Activated CD8-positive, alpha-beta memory T cell treated with anti-CD3 and anti-CD28 coated beads, Interleukin-2, amount 10 ng/mL, durations not matched to agents 7 days and 5 days (primary cell): ENCODE measurements around the gene MCRIP2. TPM values are rescaled to one million over a fixed set of nuclear protein-coding genes. Genes with fewer than 3 reads are reported as not detected.

Source experiments
- ATAC-seq: fragments of 150-1000 bp; cut with Tn5 transposase; one replicate; pipeline ENCODE4 v1.10.0; 2021; ENCODE audit warnings: moderate library complexity
- CTCF ChIA-PET: fragments of 350-600 bp; sonication (Branson Sonifier 250); formaldehyde crosslinking; loops from one replicate; lab custom pipeline; 2021; ENCODE audit warnings: antibody characterized with exemption; lab: Charles Lee
- DNase-seq: peaks from one replicate; pipeline ENCODE4 v3.0.0-alpha.2; 2020
- H3K27ac Mint-ChIP-seq: one replicate; pipeline ENCODE4 v1.8.0; 2021; ENCODE audit warnings: mild to moderate bottlenecking, mixed read lengths
- H3K27me3 Mint-ChIP-seq: one replicate; pipeline ENCODE4 v1.8.0; 2021; ENCODE audit warnings: mixed read lengths
- H3K36me3 Mint-ChIP-seq: one replicate; pipeline ENCODE4 v1.8.0; 2021; ENCODE audit warnings: mild to moderate bottlenecking, mixed read lengths
- H3K4me1 Mint-ChIP-seq: one replicate; pipeline ENCODE4 v1.8.0; 2021; ENCODE audit warnings: mixed read lengths
- H3K4me3 Mint-ChIP-seq: one replicate; pipeline ENCODE4 v1.8.0; 2021; ENCODE audit warnings: mild to moderate bottlenecking, moderate library complexity, mixed read lengths
- H3K9me3 Mint-ChIP-seq: one replicate; pipeline ENCODE4 v1.8.0; 2022; ENCODE audit warnings: low read depth, mixed read lengths
- total RNA-seq, 2 experiments: library from RNA; stranded (reverse); gene quantifications; one replicate each; pipeline ENCODE4 v1.2.3, GENCODE V29; 2021

Gene MCRIP2
- total RNA-seq, 2 experiments from 2014 or later: 42.5 to 47.3 TPM

GRCh38 chr16:668519-669171, 27.0 kb downstream of the MCRIP2 start:
- no peaks in the 10 kb centered on the region for H3K27me3 Mint-ChIP-seq
- DNase-seq (no peak), ATAC-seq (peak; percentile 13)
- peaks cover 6% of the 10 kb centered on the region for H3K36me3 Mint-ChIP-seq
- H3K4me1 Mint-ChIP-seq: peaks cover 10% of the 10 kb centered on the region
- H3K9me3 Mint-ChIP-seq: no peaks in the 10 kb centered on the region
- H3K27ac Mint-ChIP-seq: peak overlapping the region; percentile 81
- CTCF ChIA-PET: interaction anchor here (1.0 to 2.3 kb wide), 9 partner anchors 10 to 295 kb away, joined by 3 to 13 read pairs (median 6); partner anchors contain the start of genes JMJD8, STUB1 and WDR90
- peak overlapping the region; percentile 73 for H3K4me3 Mint-ChIP-seq

DNA sequence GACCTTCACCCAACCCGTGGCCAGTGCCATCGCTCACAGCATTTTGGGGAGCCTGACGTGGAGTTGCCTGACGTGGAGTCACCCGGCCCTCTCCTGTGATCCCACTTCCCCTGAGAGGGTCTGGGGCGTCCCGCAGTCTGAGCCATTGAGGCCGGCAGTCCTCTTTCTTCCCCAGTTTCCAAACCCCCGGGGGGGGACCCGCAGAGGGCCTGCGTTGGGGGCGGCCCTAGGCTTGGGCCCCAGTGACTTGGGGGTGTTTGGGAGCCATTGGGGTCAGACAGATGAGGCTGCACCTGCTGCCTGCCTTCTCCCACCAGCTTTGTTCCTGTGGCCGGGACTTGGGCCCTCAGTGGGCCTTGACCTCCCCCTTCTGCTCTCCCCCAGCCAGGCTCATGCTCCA, 28.0 kb downstream of the MCRIP2 start:
- no peak for ATAC-seq
- H3K27ac Mint-ChIP-seq: no peak overlapping the region
- no peaks in the 10 kb centered on the region for H3K27me3 Mint-ChIP-seq
- no peak for DNase-seq
- CTCF ChIA-PET: interaction anchor here (1.6 kb wide), 1 partner anchor 15 kb away, joined by 3 read pairs; the partner anchor contains the start of gene JMJD8
- peak overlapping the region; percentile 73 for H3K4me3 Mint-ChIP-seq
- H3K9me3 Mint-ChIP-seq: no peaks in the 10 kb centered on the region
- peaks cover 10% of the 10 kb centered on the region for H3K4me1 Mint-ChIP-seq
- H3K36me3 Mint-ChIP-seq: peaks cover 8% of the 10 kb centered on the region

DNA sequence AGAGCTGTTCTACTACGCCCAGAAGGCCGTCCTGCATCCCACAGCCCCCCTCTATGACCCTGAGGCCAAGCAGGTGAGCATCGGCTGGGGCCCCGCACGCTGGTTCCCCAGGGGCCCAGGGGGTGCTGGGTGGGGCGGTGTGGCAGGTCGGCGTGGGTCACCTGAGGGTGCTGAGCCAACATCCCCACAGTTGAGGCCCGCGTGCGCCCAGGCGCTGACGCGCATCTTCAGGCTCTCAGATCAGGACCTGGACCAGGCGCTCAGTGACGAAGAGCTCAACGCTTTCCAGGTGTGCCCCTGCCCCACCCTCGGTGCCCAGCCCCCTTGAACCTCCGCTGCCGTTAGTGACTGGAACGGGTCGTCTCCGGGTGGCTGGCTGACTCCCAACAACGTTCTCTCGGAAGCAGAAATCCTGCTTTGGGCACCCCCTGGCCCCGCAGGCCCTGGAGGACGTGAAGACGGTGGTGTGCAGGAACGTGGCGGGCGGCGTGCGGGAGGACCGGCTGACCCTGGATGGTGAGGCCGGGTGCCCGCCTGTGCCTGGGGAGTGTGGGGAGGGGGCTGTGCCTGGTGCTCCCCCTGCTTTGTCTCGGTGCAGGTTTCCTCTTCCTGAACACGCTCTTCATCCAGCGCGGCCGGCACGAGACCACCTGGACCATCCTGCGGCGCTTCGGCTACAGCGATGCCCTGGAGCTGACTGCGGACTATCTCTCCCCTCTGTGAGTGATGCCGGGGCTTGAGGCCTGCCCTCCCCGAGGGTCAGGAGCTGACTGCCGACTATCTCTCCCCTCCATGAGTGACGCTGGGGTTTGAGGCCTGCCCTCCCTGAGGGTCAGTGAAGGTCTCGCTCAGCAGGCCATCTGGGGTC, 29.1 kb downstream of the MCRIP2 start:
- H3K27me3 Mint-ChIP-seq: peaks cover 5% of the 10 kb centered on the region
- H3K27ac Mint-ChIP-seq: peak overlapping the region; percentile 24
- H3K4me1 Mint-ChIP-seq: peaks cover 13% of the 10 kb centered on the region
- no peaks in the 10 kb centered on the region for H3K9me3 Mint-ChIP-seq
- CTCF ChIA-PET: interaction anchor here (1.6 kb wide), 1 partner anchor 14 kb away, joined by 3 read pairs; the partner anchor contains the start of gene JMJD8
- H3K4me3 Mint-ChIP-seq: no peak overlapping the region
- peaks cover 8% of the 10 kb centered on the region for H3K36me3 Mint-ChIP-seq
- DNase-seq (no peak), ATAC-seq (no peak)

GRCh38 chr16:671353-672131, 29.9 kb downstream of the MCRIP2 start:
- H3K9me3 Mint-ChIP-seq: no peaks in the 10 kb centered on the region
- CTCF ChIA-PET: no interaction called here
- no peak overlapping the region for H3K4me3 Mint-ChIP-seq

GRCh38 chr16:672371-672770, 30.7 kb downstream of the MCRIP2 start:
- Mint-ChIP-seq H3K4me1 (peaks cover 12% of the 10 kb centered on the region), H3K4me3 (no peak overlapping the region), H3K27me3 (peaks cover 12% of the 10 kb centered on the region), H3K36me3 (peaks cover 8% of the 10 kb centered on the region), H3K27ac (no peak overlapping the region), H3K9me3 (no peaks in the 10 kb centered on the region)
- CTCF ChIA-PET: no interaction called here
- DNase-seq (no peak), ATAC-seq (no peak)

More at GRCh38 chr16:671353-672131, 29.9 kb downstream of the MCRIP2 start:
- Mint-ChIP-seq H3K27me3 (peaks cover 6% of the 10 kb centered on the region), H3K36me3 (peaks cover 8% of the 10 kb centered on the region), H3K27ac (no peak overlapping the region), H3K4me1 (peaks cover 13% of the 10 kb centered on the region)
- DNase-seq: no peak
- ATAC-seq: no peak

DNA sequence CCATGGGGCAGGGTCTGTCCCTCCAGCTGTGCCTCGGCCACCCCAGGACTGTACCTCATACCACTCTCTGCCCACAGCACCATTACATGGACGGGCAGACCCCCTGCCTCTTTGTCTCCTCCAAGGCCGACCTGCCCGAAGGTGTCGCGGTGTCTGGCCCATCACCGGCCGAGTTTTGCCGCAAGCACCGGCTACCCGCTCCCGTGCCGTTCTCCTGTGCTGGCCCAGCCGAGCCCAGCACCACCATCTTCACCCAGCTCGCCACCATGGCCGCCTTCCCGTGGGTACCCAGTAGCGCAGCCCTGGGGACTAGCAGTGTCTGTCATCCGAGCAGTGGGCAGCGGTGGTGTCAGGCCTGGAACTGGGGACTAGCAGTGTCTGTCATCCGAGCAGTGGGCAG, 31.2 kb downstream of the MCRIP2 start:
- H3K4me1 Mint-ChIP-seq: peaks cover 8% of the 10 kb centered on the region
- DNase-seq: no peak
- H3K36me3 Mint-ChIP-seq: peaks cover 8% of the 10 kb centered on the region
- peaks cover 12% of the 10 kb centered on the region for H3K27me3 Mint-ChIP-seq
- CTCF ChIA-PET: no interaction called here
- no peak overlapping the region for H3K27ac Mint-ChIP-seq
- no peak overlapping the region for H3K4me3 Mint-ChIP-seq
- no peaks in the 10 kb centered on the region for H3K9me3 Mint-ChIP-seq
- ATAC-seq: no peak

DNA sequence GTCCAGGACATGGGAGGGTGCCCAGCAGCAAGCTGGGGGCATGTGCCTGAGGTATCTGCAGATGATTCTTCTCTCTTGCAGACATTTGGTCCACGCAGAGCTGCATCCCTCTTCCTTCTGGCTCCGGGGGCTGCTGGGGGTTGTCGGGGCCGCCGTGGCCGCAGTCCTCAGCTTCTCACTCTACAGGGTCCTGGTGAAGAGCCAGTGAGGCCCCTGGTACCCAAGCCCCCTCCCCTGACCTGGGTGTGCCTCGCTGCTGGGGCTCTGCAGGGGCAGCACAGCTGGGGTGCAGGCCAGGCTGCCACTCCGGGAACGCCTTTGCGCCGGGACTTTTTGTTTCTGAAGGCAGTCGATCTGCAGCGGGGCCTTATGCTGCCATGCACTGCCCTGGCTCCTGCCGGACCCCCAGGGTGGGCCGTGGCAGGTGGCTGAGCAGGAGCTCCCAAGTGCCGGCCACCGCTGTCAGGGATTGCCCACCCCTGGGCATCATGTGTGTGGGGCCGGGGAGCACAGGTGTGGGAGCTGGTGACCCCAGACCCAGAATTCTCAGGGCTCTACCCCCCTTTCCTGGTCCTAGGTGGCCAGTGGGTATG, 31.9 kb downstream of the MCRIP2 start:
- H3K27me3 Mint-ChIP-seq: peaks cover 12% of the 10 kb centered on the region
- H3K4me1 Mint-ChIP-seq: peaks cover 8% of the 10 kb centered on the region
- H3K27ac Mint-ChIP-seq: no peak overlapping the region
- CTCF ChIA-PET: no interaction called here
- H3K4me3 Mint-ChIP-seq: no peak overlapping the region
- no peaks in the 10 kb centered on the region for H3K9me3 Mint-ChIP-seq
- no peak for DNase-seq
- ATAC-seq: no peak
- H3K36me3 Mint-ChIP-seq: peaks cover 8% of the 10 kb centered on the region

- H3K9me3 Mint-ChIP-seq: no peaks in the 10 kb centered on the region
- H3K4me3 Mint-ChIP-seq: no peak overlapping the region
- ATAC-seq: no peak
- CTCF ChIA-PET: no interaction called here
- H3K36me3 Mint-ChIP-seq: peaks cover 8% of the 10 kb centered on the region
- no peak for DNase-seq
- H3K27me3 Mint-ChIP-seq: peaks cover 12% of the 10 kb centered on the region
- peaks cover 9% of the 10 kb centered on the region for H3K4me1 Mint-ChIP-seq
- H3K27ac Mint-ChIP-seq: no peak overlapping the region
These were observed 32.7 kb downstream of the MCRIP2 start for GRCh38 chr16:674214-674881.

DNA sequence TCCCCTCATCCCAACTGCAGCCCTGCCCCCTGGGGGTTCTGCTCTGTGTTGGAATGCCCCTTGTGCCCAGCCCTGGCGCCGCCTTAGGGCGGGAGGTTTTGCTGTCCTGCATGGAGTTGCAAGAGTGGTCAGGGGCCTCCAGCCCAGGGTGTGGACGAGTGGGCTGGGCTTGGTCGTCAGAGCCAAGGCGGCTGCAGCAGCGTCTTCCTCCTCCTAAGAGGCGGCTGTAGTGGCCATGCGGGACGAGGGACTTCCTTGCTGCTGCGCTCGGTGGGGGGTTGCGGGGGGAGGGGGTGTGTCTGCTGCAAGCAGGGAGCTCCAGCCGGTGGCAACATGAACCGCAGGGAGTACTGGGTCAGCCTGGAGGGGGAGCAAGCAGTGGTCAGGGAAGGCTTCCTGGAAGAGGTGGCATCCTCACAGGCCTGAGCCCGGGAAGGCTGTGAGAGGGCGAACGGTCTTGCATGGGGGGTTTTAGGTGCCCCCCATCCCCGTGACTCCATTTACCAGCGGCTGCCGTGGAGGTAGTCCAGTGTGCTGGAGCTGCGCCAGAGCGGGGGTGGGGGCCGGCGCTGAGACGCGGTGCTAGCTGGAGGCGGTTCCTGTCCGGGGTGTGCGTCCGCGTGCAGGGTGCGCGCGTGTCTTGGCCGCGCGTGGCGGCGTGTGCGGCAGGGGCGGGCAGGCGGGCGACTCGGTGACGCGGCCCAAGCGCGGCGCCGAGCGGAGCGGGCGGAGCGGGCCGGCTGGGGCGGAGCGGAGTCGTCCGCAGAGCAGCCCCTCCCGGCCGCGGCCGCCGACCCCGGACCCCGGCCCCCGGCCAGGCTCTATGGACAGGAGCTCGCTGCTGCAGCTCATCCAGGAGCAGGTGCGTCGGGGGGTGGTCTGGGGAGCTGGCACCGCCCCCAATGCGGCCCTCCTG, 33.6 kb downstream of the MCRIP2 start, which contains the start of gene RHBDL1:
Gene RHBDL1, plus strand, starts transcription at position 704 of the 916 bp plus-strand sequence. Its CDS starts 120 bp downstream, at position 824.
- H3K27me3 Mint-ChIP-seq: peaks cover 12% of the 10 kb centered on the region
- H3K4me1 Mint-ChIP-seq: peaks cover 8% of the 10 kb centered on the region
- H3K4me3 Mint-ChIP-seq: no peak within 1 kb of the TSS
- CTCF ChIA-PET: interaction anchor here (1.3 kb wide), 1 partner anchor 20 kb away, joined by 3 read pairs; no protein-coding TSS in a partner anchor
- H3K9me3 Mint-ChIP-seq: no peaks in the 10 kb centered on the region
- H3K27ac Mint-ChIP-seq: no peak within 1 kb of the TSS
- H3K36me3 Mint-ChIP-seq: peaks cover 8% of the 10 kb centered on the region
- ATAC-seq (no peak), DNase-seq (no peak)

- no peak for ATAC-seq
- H3K9me3 Mint-ChIP-seq: no peaks in the 10 kb centered on the region
- H3K4me3 Mint-ChIP-seq: no peak overlapping the region
- H3K4me1 Mint-ChIP-seq: peaks cover 11% of the 10 kb centered on the region
- peaks cover 12% of the 10 kb centered on the region for H3K27me3 Mint-ChIP-seq
- CTCF ChIA-PET: interaction anchor here (1.3 kb wide), 1 partner anchor 19 kb away, joined by 3 read pairs; no protein-coding TSS in a partner anchor
- no peak overlapping the region for H3K27ac Mint-ChIP-seq
- peaks cover 7% of the 10 kb centered on the region for H3K36me3 Mint-ChIP-seq
- DNase-seq: no peak
These were observed 34.4 kb downstream of the MCRIP2 start for GRCh38 chr16:675884-676564.

- no peak overlapping the region for H3K4me3 Mint-ChIP-seq
- no peak overlapping the region for H3K27ac Mint-ChIP-seq
- ATAC-seq (no peak), DNase-seq (no peak)
- H3K9me3 Mint-ChIP-seq: no peaks in the 10 kb centered on the region
- CTCF ChIA-PET: interaction anchor here (1.3 kb wide), 1 partner anchor 19 kb away, joined by 3 read pairs; no protein-coding TSS in a partner anchor
- peaks cover 5% of the 10 kb centered on the region for H3K36me3 Mint-ChIP-seq
- H3K4me1 Mint-ChIP-seq: peaks cover 16% of the 10 kb centered on the region
- peaks cover 12% of the 10 kb centered on the region for H3K27me3 Mint-ChIP-seq
These were observed 34.9 kb downstream of the MCRIP2 start for GRCh38 chr16:676565-676902.
